Keratinocyte (primary cell): ENCODE measurements around the gene C11orf86. TPM values are rescaled to one million over a fixed set of nuclear protein-coding genes. Genes with fewer than 3 reads are reported as not detected.

Experiments
- DNase-seq: peaks from one replicate; pipeline ENCODE4 v3.0.0-alpha.2; 2011; ENCODE audit warnings: low read depth, missing footprints, low spot score
- FAIRE-seq: peaks from 2 replicates; lab custom pipeline; 2011; peaks lifted over from hg19 to GRCh38; lab: Jason Lieb, UNC
- H2AFZ ChIP-seq: 2 replicates; pipeline ENCODE4 v1.6.0; 2012; ENCODE audit warnings: low read length, control low read depth, inconsistent platforms; ENCODE audit not compliant: control insufficient read depth
- H3K27ac ChIP-seq: 2 replicates; pipeline ENCODE4 v1.5.1; 2011; ENCODE audit warnings: low read length; ENCODE audit not compliant: control insufficient read depth, insufficient read depth
- H3K27me3 ChIP-seq: 3 replicates; pipeline ENCODE4 v1.6.0; 2011; ENCODE audit warnings: low read length; ENCODE audit not compliant: control insufficient read depth, insufficient read depth; ENCODE audit errors: extremely low read depth
- H3K36me3 ChIP-seq, 2 experiments: 2 replicates in 1 of 2; 3 replicates in 1 of 2; pipeline ENCODE4 v1.5.1; 2011; ENCODE audit warnings: low read length in 2 of 2, mild to moderate bottlenecking in 1 of 2; ENCODE audit not compliant: control insufficient read depth in 2 of 2, insufficient read depth in 2 of 2; ENCODE audit errors: extremely low read depth in 1 of 2
- H3K4me1 ChIP-seq: 3 replicates; pipeline ENCODE4 v1.5.1; 2011; ENCODE audit warnings: low read length; ENCODE audit not compliant: control insufficient read depth, insufficient read depth; ENCODE audit errors: extremely low read depth
- H3K4me2 ChIP-seq: 3 replicates; pipeline ENCODE4 v1.6.0; 2011; ENCODE audit warnings: low read depth, low read length; ENCODE audit not compliant: control insufficient read depth, insufficient read depth; ENCODE audit errors: extremely low read depth
- H3K4me3 ChIP-seq, 3 experiments: fragments of 200-600 bp in 1 of 3; sonication (generic) in 1 of 3; 2 replicates in 2 of 3; 3 replicates in 1 of 3; pipeline ENCODE4 v1.5.1; 2011 to 2016; ENCODE audit warnings: low read length in 3 of 3, mild to moderate bottlenecking in 3 of 3, control low read depth in 2 of 3, inconsistent platforms in 1 of 3, low read depth in 1 of 3, mixed read lengths in 1 of 3, mixed run types in 1 of 3, moderate library complexity in 1 of 3; ENCODE audit not compliant: control insufficient read depth in 2 of 3, insufficient read depth in 2 of 3; ENCODE audit errors: extremely low read depth in 1 of 3
- H3K79me2 ChIP-seq: 2 replicates; pipeline ENCODE4 v1.6.0; 2012; ENCODE audit warnings: low read length; ENCODE audit not compliant: control insufficient read depth, insufficient read depth
- H3K9ac ChIP-seq: 3 replicates; pipeline ENCODE4 v1.6.0; 2011; ENCODE audit warnings: low read length; ENCODE audit not compliant: control insufficient read depth, insufficient read depth; ENCODE audit errors: extremely low read depth
- H3K9me1 ChIP-seq: 3 replicates; pipeline ENCODE4 v1.6.0; 2011; ENCODE audit warnings: low read length; ENCODE audit not compliant: control insufficient read depth, insufficient read depth; ENCODE audit errors: extremely low read depth
- H3K9me3 ChIP-seq: 2 replicates; pipeline ENCODE4 v1.5.1; 2012; ENCODE audit warnings: low read depth, low read length; ENCODE audit not compliant: control insufficient read depth
- H4K20me1 ChIP-seq: 3 replicates; pipeline ENCODE4 v1.6.0; 2011; ENCODE audit warnings: low read length; ENCODE audit not compliant: control insufficient read depth, insufficient read depth; ENCODE audit errors: extremely low read depth
- CTCF ChIP-seq, 3 experiments: IDR thresholded peaks in 1 of 3; conservative IDR thresholded peaks in 1 of 3; optimal IDR thresholded peaks in 1 of 3; 2 replicates in 2 of 3; 3 replicates in 1 of 3; pipeline versions ENCODE3 to v1.5.1; 2011; ENCODE audit warnings: low read length in 3 of 3, mild to moderate bottlenecking in 3 of 3, moderate library complexity in 2 of 3, control low read depth in 1 of 3, inconsistent platforms in 1 of 3; ENCODE audit not compliant: insufficient read depth in 2 of 3; ENCODE audit errors: extremely low read depth in 1 of 3
- EZH2 ChIP-seq: IDR thresholded peaks from one replicate; pipeline ENCODE4 v1.6.1; 2012; ENCODE audit warnings: inconsistent platforms, mild to moderate bottlenecking, low read length, moderate library complexity
- dilution Hi-C: fragments of 300-500 bp; cut with MboI; formaldehyde crosslinking; loops from one replicate; pipeline ENCODE4 v1.7.0; 2020; ENCODE audit warnings: low sequenced_read_pairs; ENCODE audit not compliant: extremely low pct_ligation_motif_present
- polyA plus RNA-seq, 5 experiments: library from polyadenylated mRNA; depleted of rRNA in 3 of 5; stranded (reverse) in 3 of 5; stranded (forward) in 1 of 5; unstranded in 1 of 5; fragments of >200 nt; gene quantifications; 1 replicate in 1 of 5; 2 replicates in 3 of 5; 3 replicates in 1 of 5; pipeline versions ENCODE4 v1.2.1 to v1.2.3, GENCODE V29; 2011 to 2012; ENCODE audit warnings: missing spikeins in 2 of 5, low read depth in 1 of 5, low replicate concordance in 1 of 5

The C11orf86 gene
- polyA plus RNA-seq, 1 donor (not counting 4 experiments of a cell fraction or from before 2014, with no cell fraction given): not detected

- DNase-seq (no peak), FAIRE-seq (no peak)
- Histone ChIP-seq H3K9ac (no peak overlapping the region), H3K27ac (no peak overlapping the region), H3K79me2 (no peaks in the 10 kb centered on the region), H2AFZ (no peak overlapping the region), H4K20me1 (peaks cover 2% of the 10 kb centered on the region), H3K9me1 (no peaks in the 10 kb centered on the region), H3K4me1 (peaks cover 19% of the 10 kb centered on the region), H3K4me3 (no peak overlapping the region), H3K4me2 (no peak overlapping the region), H3K36me3 (no peaks in the 10 kb centered on the region), H3K27me3 (no peaks in the 10 kb centered on the region), H3K9me3 (no peaks in the 10 kb centered on the region)
- dilution Hi-C loops: no loop called here
- TF ChIP-seq EZH2: no peak
- TF ChIP-seq CTCF (optimal IDR thresholded peaks at IDR 0.05 in 1 of 3, IDR thresholded peaks at IDR 0.05 in 1 of 3, conservative IDR thresholded peaks at IDR 0.05 in 1 of 3; ENCODE audit: extremely low read depth in 1 of 3, insufficient read depth in 2 of 3, low read length in 3 of 3): peak in 2 of 3 experiments; percentile 33
Observed at GRCh38 chr11:66956689-66957290, 18.3 kb upstream of the C11orf86 start.

- H3K9ac ChIP-seq: peak overlapping the region; percentile 62
- no peaks in the 10 kb centered on the region for H3K36me3 ChIP-seq
- DNase-seq (no peak), FAIRE-seq (no peak)
- TF ChIP-seq EZH2 (no peak), CTCF (optimal IDR thresholded peaks at IDR 0.05 in 1 of 3, IDR thresholded peaks at IDR 0.05 in 1 of 3, conservative IDR thresholded peaks at IDR 0.05 in 1 of 3; ENCODE audit: extremely low read depth in 1 of 3, insufficient read depth in 2 of 3, low read length in 3 of 3) (no peak)
- peak overlapping the region; percentile 88 for H2AFZ ChIP-seq
- no peaks in the 10 kb centered on the region for H3K27me3 ChIP-seq
- peak overlapping the region; percentile 58 to 75 (median 69) for H3K4me3 ChIP-seq
- no peak overlapping the region for H3K27ac ChIP-seq
- dilution Hi-C loops: no loop called here
- peak overlapping the region; percentile 75 for H3K4me2 ChIP-seq
- H3K9me1 ChIP-seq: no peaks in the 10 kb centered on the region
- peaks cover 2% of the 10 kb centered on the region for H4K20me1 ChIP-seq
- H3K9me3 ChIP-seq: no peaks in the 10 kb centered on the region
- H3K79me2 ChIP-seq: no peaks in the 10 kb centered on the region
- peaks cover 20% of the 10 kb centered on the region for H3K4me1 ChIP-seq
Observed at GRCh38 chr11:66957971-66958231, 17.2 kb upstream of the C11orf86 start.
